NCI-H345 (cell line): ENCODE data around the gene PDE2A.
A peak's percentile ranks its signal among the peaks of the same experiment; 100 is the strongest.

Source experiments
- DNase-seq: peaks from one replicate; lab custom pipeline; 2025; lab: John Stamatoyannopoulos, UW

Gene PDE2A

GRCh38 chr11:72635309-72635915 is 38.8 kb downstream of the PDE2A start:
- DNase-seq: no peak

DNA sequence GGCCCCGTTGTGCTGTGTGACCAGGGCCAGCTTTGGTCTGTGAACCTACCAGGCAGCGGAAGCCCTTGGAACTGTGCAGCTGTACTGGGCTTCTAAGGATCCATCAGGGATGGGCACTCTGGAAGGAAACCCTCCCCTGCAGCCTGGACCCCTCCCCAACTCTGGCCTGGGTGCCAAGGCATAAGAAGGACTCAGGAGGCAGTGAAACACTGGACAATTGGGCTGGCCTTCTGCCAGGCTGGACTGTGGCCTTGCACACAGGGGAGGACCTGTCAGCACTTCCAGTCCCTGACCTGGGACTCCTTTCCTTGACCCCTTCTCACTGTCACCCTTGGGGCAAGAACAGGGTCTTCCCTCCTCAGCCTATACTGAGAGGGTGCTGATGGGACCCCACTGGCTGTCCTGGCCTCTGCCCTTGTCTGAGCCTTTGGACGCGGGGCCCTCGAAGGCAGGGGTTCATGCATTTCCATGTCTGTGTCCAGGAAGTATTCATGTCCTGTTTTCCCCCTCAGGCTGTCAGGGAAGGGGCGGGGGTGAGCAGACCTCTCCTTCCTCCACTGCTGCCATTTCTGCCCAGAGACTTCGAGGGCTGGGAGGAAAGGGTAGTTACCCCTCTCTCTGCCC is 39.6 kb downstream of the PDE2A start:
- DNase-seq: no peak

DNA sequence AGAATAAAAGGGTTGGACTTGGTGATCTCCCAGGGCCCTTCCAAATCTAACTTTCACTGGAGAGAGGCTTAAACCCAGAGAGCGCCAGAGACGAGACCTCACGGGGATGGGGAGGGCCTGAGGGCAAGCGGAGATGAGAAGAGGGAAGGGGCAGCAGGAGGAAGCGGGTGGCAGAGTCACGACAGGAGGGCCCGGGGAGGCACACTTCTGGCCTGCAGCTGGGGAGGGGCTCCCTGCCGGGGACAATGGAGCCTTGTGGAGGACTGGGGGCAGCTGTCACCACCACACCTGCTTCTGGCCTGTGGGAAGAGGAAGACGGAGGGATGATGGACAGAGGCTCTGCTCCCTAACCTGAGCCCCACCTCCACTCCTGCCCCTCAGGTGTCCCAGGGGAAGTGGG is 40.2 kb downstream of the PDE2A start:
- DNase-seq: no peak

DNA sequence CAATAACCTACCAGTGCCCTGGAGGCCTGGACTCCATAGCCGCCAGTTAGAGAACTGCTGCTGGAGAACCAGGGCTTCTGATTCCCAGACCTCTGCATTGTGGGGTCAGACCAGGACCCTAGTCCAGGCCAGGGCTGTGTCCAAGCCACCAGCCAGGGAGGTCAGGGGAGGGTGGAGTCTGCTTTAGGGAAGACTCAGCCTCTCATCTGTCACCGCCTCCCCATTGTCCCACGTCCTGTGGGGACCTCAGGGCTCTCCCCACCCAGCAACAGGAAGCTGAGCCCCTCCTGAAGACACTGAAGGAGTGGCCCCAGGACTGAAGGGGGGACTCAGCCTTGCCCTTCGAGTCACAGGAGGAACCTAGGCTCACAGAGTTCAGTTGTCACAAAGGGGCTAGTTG is 41.2 kb downstream of the PDE2A start:
- DNase-seq: no peak

DNA sequence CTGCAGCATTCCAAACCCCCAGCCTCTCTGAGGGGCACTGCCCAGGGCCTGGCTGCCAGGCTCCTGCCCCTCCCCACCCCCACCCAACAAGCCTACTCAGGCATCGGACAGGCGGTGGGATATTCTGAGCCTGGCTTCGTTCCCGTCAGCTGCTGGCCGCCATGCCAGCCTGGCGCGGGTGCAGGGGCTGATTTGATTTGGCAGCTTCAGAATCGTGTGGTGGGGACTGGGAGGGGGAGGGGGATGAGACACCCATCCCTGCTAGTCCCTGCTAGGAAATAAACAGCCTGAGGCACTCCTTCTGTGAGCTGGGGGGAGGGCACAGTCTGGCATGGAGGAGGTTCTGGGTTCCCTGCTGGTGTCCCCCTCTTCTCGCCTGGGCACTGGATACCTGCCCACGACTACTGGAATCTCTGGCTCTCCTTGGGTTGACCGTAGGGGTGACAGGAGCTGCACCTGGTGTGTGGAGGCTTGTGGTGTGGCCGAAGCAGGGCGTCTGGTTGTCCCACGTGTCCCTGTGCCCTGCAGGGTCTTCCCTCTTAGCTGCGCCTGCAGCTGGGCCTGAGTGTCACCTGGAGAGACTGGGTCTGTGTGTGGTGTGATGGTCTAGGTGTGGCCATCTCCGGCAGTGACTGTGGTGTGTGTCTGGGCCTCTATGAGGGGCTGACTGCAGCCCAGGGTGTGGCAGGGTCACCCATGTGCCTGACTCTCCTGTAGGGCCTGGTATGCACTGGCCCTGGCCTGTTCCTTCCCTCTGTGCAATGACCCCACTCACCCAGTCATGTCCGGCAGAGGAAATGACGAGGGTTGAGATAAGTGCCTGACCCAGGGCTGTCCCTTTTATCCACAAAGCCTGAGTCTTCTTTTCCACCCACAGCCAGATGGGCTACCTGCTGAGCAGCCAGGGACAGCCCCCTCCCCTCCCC is 42.2 kb downstream of the PDE2A start:
- DNase-seq: no peak

GRCh38 chr11:72630104-72630852 is 43.9 kb downstream of the PDE2A start:
- no peak for DNase-seq

DNA sequence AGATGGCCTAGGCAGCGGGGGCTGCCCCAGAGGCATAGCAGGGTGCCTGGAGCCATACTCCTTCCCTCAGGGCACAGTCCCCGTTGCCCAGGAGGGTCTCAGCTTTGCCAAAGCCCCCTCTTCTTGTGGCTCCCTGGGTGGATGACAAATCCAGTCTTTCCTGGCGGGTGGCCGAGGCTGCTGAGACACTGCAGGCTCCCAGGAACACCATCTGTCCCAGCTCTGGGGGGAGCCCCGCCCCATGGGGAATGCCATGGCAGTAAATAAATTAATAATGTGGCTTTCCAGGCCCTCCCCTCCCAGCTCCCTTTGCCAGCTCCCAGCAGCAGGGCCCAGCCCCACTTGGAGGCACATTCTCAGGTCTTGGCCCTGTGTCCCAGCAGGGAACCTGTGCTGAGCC is 45.0 kb downstream of the PDE2A start:
- DNase-seq: no peak

DNA sequence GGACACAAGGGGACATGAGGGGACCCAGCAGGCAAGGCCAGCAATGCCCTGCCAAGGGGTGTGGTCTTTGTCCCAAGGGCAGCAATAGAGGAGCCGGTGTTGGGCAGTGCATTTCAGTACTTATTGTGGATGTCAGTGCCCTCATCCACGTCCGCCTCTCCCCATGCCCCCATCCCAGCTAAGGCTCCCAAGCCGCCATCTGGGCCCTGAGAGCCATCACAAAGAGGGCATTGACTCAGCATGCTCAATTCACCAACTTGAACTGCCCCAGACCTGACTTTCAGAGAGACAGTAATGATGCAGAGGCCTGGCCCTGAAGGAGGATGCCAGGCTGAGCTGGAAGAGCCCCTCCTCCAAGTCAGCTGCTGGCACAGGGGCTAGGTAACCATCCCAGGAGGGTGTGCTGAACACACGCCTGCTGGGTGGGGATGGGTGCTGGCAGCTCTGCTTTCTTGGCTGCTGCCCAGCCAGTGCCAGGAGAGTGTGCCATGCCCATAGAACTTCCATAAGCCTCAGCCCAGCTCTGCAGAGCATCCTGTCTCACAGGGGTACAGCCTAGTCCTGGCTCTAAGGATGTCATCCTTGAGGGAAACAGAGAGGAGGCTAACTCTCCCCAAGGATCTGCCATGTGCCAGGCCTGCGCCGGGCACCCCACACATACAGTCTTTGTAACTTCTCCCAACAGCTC is 46.5 kb downstream of the PDE2A start:
- DNase-seq: peak; percentile 2

DNA sequence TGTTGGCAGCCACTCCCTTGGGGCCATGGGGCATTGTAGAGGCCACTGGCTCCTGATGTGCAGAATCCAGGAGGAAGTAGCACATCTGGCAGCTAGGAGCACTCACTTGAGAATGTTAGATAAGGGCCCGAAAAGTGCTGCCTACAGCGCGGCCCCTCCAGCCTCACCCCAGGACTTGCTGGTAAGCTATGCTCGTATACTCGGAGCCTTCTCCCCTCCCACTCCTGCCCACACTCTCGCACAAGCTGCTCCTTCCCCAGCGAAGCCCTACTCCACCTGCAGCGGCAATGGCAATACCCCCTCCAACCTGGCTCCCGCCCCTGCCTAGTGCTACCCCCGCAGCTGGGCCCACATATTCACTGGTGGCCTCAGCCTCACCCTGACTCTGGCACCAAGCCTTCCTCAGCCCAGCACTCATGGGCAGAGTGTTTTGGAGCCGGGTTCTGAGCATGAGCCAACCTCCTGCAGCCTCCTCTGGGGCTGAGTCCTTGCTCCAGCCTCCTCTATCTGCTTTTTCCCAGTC is 47.7 kb downstream of the PDE2A start:
- DNase-seq: no peak

GRCh38 chr11:72625691-72626413 is 48.4 kb downstream of the PDE2A start:
- DNase-seq: no peak

DNA sequence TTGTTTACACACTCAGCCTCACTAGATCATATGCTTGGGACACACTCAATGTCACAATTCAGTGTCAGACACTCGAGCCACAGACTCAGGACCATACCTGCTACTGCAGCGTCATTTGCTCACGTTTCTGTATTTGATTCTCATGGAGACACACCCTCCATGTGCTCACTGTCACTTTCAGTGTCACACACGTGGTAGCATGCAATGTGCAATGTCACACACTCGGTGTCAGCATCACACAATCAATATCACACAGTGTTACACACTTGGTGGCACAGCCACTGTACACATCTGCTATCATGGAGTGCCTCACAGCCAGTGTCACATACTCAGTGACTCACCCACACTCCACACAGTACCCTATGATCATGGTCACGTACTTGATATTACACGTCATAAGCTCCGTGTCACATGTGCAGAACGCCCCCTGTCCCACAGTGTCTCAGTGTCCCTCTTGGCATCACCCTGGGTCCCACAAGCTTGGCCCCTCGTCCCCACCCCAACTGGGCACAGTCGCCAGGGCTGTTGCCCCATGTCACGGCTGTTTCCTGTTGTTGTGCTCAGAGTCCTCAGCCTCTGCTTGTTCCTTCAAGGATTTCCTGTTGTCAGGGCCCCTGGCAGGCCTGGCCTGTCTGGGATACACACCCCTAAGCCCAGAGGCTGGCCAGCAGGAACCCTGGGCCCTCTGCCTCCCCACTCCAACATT is 49.6 kb downstream of the PDE2A start:
- no peak for DNase-seq

DNA sequence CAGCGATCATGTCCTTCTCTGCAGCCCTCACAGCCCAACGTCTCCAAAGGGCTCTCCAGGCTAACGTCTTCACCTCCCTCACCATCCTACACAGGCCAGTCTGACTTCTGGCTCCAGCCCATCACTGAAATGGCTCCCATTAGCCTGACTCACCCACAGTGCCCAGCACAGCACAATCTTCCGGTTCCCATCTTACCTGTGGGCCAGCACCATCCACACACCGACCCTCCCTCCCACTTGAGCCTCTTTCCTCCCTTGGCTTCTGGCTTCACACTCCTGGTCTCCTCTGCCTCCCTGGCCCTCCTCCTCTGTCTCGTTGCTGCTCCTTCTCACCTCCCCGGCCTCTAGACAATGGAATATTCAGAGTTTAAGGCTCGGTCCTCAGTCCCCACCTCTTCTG is 51.2 kb downstream of the PDE2A start:
- no peak for DNase-seq

GRCh38 chr11:72621008-72621610 is 53.1 kb downstream of the PDE2A start:
- DNase-seq: no peak

- DNase-seq: no peak
These were observed 55.4 kb downstream of the PDE2A start for GRCh38 chr11:72618803-72619202.

DNA sequence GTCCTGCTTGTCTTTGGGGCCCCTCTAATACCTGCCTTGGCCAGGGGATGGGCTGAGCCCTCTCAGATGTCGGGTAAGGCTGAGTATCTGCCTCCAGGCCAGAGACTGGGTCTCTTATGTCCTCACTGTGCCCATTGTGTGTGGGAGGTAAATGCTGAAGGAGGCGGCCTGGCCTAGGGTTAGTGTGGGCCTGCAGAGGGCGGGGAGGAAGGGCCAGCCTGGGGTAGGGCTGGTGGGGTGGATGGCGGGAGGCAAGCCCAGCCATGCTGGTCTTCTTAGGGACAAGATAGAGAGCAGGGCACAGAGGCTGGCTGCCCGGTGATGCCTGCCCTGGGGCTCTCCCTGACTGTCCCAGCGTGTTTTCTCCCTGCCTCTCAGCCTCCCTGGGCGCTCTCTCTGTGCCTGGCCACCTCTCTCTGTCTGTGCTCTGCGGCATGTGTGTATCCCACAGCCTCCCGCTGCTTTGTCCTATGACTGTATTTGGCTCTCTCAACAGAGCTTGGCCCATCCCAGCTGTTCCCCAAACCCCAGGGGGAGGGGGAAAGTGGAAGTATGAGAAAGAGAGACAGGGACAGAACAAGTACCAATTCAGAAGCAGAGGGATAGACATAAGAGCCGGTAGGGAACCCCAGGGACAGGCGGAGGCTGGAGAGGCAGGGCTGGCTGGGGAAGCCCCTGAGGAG is 57.0 kb downstream of the PDE2A start:
- no peak for DNase-seq

- DNase-seq: no peak
These were observed 57.6 kb downstream of the PDE2A start for GRCh38 chr11:72616655-72617054.

- no peak for DNase-seq
These were observed 58.9 kb downstream of the PDE2A start for GRCh38 chr11:72615329-72615728.

- no peak for DNase-seq
These were observed 59.8 kb downstream of the PDE2A start for GRCh38 chr11:72614381-72614780.

GRCh38 chr11:72613977-72614376 is 60.2 kb downstream of the PDE2A start:
- DNase-seq: no peak
